Measurements from ENCODE around the gene ZNF292.

- TF ChIP-seq CTCF (IDR thresholded peaks at IDR 0.05) (no peak), POLR2A (IDR thresholded peaks at IDR 0.05) (no peak)
Measured at GRCh38 chr6:87115402-87116135, 39.8 kb upstream of the ZNF292 start.
